ENCODE results near the gene GORAB.

- no peak for TF ChIP-seq CHD1 (IDR thresholded peaks at IDR 0.05; ENCODE audit: low read depth, low read length)
- no peak for TF ChIP-seq SRF (IDR thresholded peaks at IDR 0.05; ENCODE audit: low read depth, low read length)
Observed at GRCh38 chr1:170534626-170535147, 2.7 kb downstream of the GORAB start.

Data from H1 (cell line).